Panc1 (cell line): ENCODE measurements around the gene ADGRL3. TPM values are rescaled to one million over a fixed set of nuclear protein-coding genes. Genes with fewer than 3 reads are reported as not detected.

Experiments used
- ATAC-seq: fragments of 200-7000 bp; cut with Tn5 transposase; 2 replicates; pipeline ENCODE4 v1.9.1; 2020; ENCODE audit warnings: mild to moderate bottlenecking, moderate library complexity
- BruUV-seq: library from RNA; stranded (reverse); fragments of 400-500 nt; replicated peaks from 2 replicates; lab custom pipeline; 2021; lab: Mats Ljungman, UMichigan
- CTCF ChIA-PET: fragments of 300-600 bp; sonication (Branson Sonifier 250); formaldehyde crosslinking; loops from one replicate; lab custom pipeline; 2022; ENCODE audit warnings: antibody characterized with exemption; lab: Charles Lee
- POLR2A ChIA-PET: fragments of 300-600 bp; sonication (Branson Sonifier 250); formaldehyde crosslinking; loops from one replicate; lab custom pipeline; 2022; ENCODE audit warnings: antibody characterized with exemption; lab: Charles Lee
- DNase-seq: peaks from one replicate; pipeline ENCODE4 v3.0.0-alpha.2; 2010; ENCODE audit warnings: low read depth, low spot score
- H3K27ac ChIP-seq: 2 replicates; pipeline ENCODE4 v1.5.1; 2011; ENCODE audit warnings: mild to moderate bottlenecking, low read length, inconsistent platforms
- H3K27me3 ChIP-seq: fragments of 200-500 bp; sonication (Bioruptor generic); 2 replicates; pipeline ENCODE4 v1.6.0; 2014; ENCODE audit warnings: low read length, inconsistent platforms; ENCODE audit not compliant: control insufficient read depth, insufficient read depth
- H3K36me3 ChIP-seq: fragments of 200-500 bp; sonication (Bioruptor generic); 2 replicates; pipeline ENCODE4 v1.5.1; 2014; ENCODE audit warnings: inconsistent platforms, mild to moderate bottlenecking, low read length, moderate library complexity; ENCODE audit not compliant: control insufficient read depth, insufficient read depth
- H3K4me1 ChIP-seq: 2 replicates; pipeline ENCODE4 v1.5.1; 2011; ENCODE audit warnings: inconsistent platforms, mild to moderate bottlenecking, low read length, moderate library complexity; ENCODE audit not compliant: control insufficient read depth, insufficient read depth
- H3K4me3 ChIP-seq, 2 experiments: 2 replicates each; pipeline ENCODE4 v1.5.1; 2011 to 2012; ENCODE audit warnings: low read depth in 2 of 2, low read length in 2 of 2, mild to moderate bottlenecking in 2 of 2, inconsistent platforms in 1 of 2, moderate library complexity in 1 of 2
- H3K9me3 ChIP-seq: fragments of 200-500 bp; sonication (Bioruptor generic); 2 replicates; pipeline ENCODE4 v1.5.1; 2014; ENCODE audit warnings: low read depth, mild to moderate bottlenecking, inconsistent platforms, low read length, moderate library complexity; ENCODE audit not compliant: control insufficient read depth, insufficient read depth
- CTCF ChIP-seq: fragments of 450-650 bp; IDR thresholded peaks from 2 replicates; pipeline ENCODE4 v1.5.1; 2017; ENCODE audit warnings: mild to moderate bottlenecking
- POLR2AphosphoS5 ChIP-seq: IDR thresholded peaks from 2 replicates; pipeline ENCODE4 v1.6.1; 2012; ENCODE audit warnings: mild to moderate bottlenecking, low read depth, low read length, moderate library complexity
- REST ChIP-seq, 2 experiments: IDR thresholded peaks; 2 replicates each; pipeline ENCODE4 v1.6.1; 2011 to 2012; ENCODE audit warnings: low read depth in 2 of 2, control low read depth in 1 of 2, low read length in 1 of 2, mild to moderate bottlenecking in 1 of 2, moderate library complexity in 1 of 2; ENCODE audit not compliant: insufficient read depth in 1 of 2
- SIN3A ChIP-seq: IDR thresholded peaks from 2 replicates; pipeline ENCODE4 v1.6.1; 2012; ENCODE audit warnings: low read depth, mild to moderate bottlenecking, low read length, moderate library complexity, borderline replicate concordance; ENCODE audit not compliant: insufficient read depth
- TCF7L2 ChIP-seq: IDR thresholded peaks from 2 replicates; pipeline ENCODE4 v1.6.1; 2011; ENCODE audit warnings: mild to moderate bottlenecking, low read depth, low read length, inconsistent platforms
- in situ Hi-C: cut with HindIII; loops from 2 replicates; pipeline ENCODE4 v1.10.0; 2016; ENCODE audit warnings: low sequenced_read_pairs, low pct_unique_long_range_greater_than_20kb
- intact Hi-C: fragments of 100-400 bp; cut with micrococcal nuclease; formaldehyde crosslinking; loops from one replicate; pipeline ENCODE4 v1.10.0; 2022; ENCODE audit not compliant: unreplicated experiment
- total RNA-seq: library from RNA; stranded (reverse); gene quantifications from one replicate; pipeline ENCODE4 v1.2.1, GENCODE V29; 2021; ENCODE audit not compliant: unreplicated experiment

ADGRL3 gene
- total RNA-seq, 1 experiment from 2014 or later = 0.23 TPM

- Histone ChIP-seq H3K27me3 (no peaks in the 10 kb centered on the region), H3K27ac (no peak overlapping the region), H3K9me3 (no peaks in the 10 kb centered on the region), H3K36me3 (no peaks in the 10 kb centered on the region), H3K4me1 (no peaks in the 10 kb centered on the region), H3K4me3 (no peak overlapping the region)
- in situ Hi-C loops (no loop called here), intact Hi-C loops (no loop called here)
- TF ChIP-seq POLR2AphosphoS5 (no peak), CTCF (no peak; the same call in 1 of the 2 replicates), SIN3A (no peak), TCF7L2 (no peak), REST (IDR thresholded peaks at IDR 0.05; ENCODE audit: insufficient read depth in 1 of 2, low read depth in 2 of 2, low read length in 1 of 2) (no peak)
- BruUV-seq = no TSS peak
- DNase-seq (no peak), ATAC-seq (no peak)
- POLR2A ChIA-PET = no interaction called here
- CTCF ChIA-PET = no interaction called here
Observed at GRCh38 chr4:61590881-61591280, 390.8 kb downstream of the ADGRL3 start.

GRCh38 chr4:61596606-61597340 lies 396.6 kb downstream of the ADGRL3 start:
- no peaks in the 10 kb centered on the region for H3K4me1 ChIP-seq
- no peak overlapping the region for H3K27ac ChIP-seq
- H3K36me3 ChIP-seq = no peaks in the 10 kb centered on the region
- no peaks in the 10 kb centered on the region for H3K27me3 ChIP-seq
- ATAC-seq = no peak
- BruUV-seq = no TSS peak
- no peak overlapping the region for H3K4me3 ChIP-seq
- DNase-seq = no peak
- POLR2A ChIA-PET = no interaction called here
- in situ Hi-C loops (no loop called here), intact Hi-C loops (no loop called here)
- no peak for TF ChIP-seq SIN3A
- TF ChIP-seq TCF7L2 = no peak
- no peak for TF ChIP-seq REST (IDR thresholded peaks at IDR 0.05; ENCODE audit: insufficient read depth in 1 of 2, low read depth in 2 of 2, low read length in 1 of 2)
- TF ChIP-seq CTCF = no peak
- TF ChIP-seq POLR2AphosphoS5 = no peak
- CTCF ChIA-PET = no interaction called here
- no peaks in the 10 kb centered on the region for H3K9me3 ChIP-seq
